PC-3 (cell line): ENCODE data around the gene PIGM.

Source experiments
- CTCF ChIP-seq: fragments of 300-600 bp; sonication (generic); conservative IDR thresholded peaks from 2 replicates; pipeline ENCODE4 v1.5.1; 2017; ENCODE audit warnings: antibody characterized with exemption, low read depth, mild to moderate bottlenecking, low read length
- EZH2phosphoT487 ChIP-seq: fragments of 300-600 bp; sonication (generic); IDR thresholded peaks from 2 replicates; pipeline ENCODE4 v1.6.1; 2018; ENCODE audit warnings: mild to moderate bottlenecking, antibody characterized with exemption, low read length, borderline replicate concordance

DNA sequence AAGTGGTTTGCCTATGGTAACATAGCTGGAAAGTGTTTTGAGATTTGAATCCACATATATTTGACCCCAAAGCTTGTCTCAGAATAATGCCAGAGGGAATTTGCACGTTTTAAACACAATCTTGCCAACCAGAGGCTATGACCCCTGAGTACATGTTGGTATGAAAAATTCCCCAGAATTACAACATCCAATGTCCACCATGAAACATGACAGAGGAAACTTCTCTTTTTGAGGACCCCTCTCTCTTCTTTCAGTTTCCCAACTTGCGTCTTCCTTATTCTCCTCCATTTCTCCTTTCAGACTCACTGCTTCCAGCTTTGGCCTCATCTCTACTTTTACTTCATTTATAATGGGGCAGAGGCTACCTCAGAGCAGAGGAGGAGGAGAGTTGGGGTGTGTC, 44.0 kb upstream of the PIGM start:
- no peak for TF ChIP-seq CTCF
- no peak for TF ChIP-seq EZH2phosphoT487
